ENCODE data around the gene DMD.

The DMD gene

GRCh38 chrX:31366041-31366440, 1845.3 kb downstream of the DMD start:
- no peak for DNase-seq (ENCODE audit: low read depth)
- no peak for TF ChIP-seq CTCF (IDR thresholded peaks at IDR 0.05; ENCODE audit: control insufficient read depth, insufficient read depth, low read depth, low read length, missing control alignments)

DNA sequence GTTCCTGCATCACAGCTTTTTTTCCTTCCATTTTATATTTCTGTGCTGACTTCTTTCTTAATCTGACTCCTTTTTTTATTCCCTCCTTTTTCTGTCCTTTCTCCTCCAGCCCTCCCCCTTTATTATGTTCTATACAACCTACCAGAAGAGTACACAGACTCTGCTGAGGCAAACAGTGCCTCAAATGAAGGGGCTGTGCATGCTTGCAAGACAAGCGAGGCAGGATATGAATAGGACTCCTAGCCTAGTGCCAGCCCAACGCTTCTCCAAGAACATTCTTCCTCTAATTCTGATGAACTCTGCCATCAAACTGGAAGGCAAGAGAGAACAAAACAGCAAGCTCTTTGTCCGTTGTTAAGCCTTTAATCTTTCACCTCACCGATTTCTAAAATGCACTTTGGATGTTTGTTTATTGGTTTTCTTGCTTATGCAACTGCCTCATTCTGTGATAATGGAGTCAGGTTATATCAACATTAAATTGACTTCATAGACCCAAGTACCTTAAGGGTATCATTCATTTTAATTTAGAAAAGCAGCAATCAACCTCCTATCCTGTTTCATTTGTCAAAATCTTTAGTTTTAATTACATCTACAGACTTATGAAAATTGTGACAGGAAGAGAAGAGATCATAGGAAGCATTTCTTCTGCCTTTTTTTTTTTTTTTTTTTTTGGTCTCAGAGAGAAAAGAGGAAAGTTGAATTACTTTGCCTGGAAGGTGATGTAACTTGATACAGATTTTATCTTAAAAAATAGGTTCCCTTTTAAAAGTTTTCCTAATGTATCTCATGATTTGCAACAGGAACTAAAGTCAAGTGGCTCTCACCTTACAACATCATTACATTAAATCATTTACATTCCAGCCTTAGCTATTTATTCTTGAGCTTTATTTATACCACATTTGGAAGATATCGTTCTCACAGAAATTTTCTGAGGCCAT, 1854.8 kb downstream of the DMD start:
- no peak for TF ChIP-seq CTCF (IDR thresholded peaks at IDR 0.05; ENCODE audit: control insufficient read depth, insufficient read depth, low read depth, low read length, missing control alignments)
- no peak for DNase-seq (ENCODE audit: low read depth)
- H3K4me3 ChIP-seq (ENCODE audit: control insufficient read depth, low read depth, low read length) = no peak overlapping the region

More at GRCh38 chrX:31366041-31366440, 1845.3 kb downstream of the DMD start:
- no peak overlapping the region for H3K4me3 ChIP-seq (ENCODE audit: control insufficient read depth, low read depth, low read length)

- no peak for TF ChIP-seq CTCF (IDR thresholded peaks at IDR 0.05; ENCODE audit: control insufficient read depth, insufficient read depth, low read depth, low read length, missing control alignments)
- DNase-seq (ENCODE audit: low read depth) = no peak
- H3K4me3 ChIP-seq (ENCODE audit: control insufficient read depth, low read depth, low read length) = no peak overlapping the region
Measured at GRCh38 chrX:31355206-31355955, 1856.0 kb downstream of the DMD start.

DNA sequence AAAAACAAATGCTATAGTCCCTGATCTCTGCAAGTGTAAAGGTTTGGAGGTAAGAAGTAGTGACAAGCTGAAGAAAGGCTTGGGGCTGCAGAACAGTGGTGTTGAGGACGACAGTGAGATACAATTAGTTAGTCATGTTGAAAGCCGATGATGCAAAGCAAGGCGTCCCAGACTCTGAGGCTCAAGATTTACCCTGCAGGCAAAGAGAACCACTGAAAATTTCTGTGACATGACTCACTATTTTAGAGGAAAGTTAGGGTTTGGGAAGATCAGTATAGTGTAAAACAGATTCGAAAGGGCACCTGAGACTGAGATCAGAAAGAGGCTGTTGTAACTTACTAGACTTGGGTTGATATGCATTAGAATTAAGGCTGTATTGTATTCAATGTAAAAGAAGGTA, 1858.3 kb downstream of the DMD start:
- no peak for TF ChIP-seq CTCF (IDR thresholded peaks at IDR 0.05; ENCODE audit: control insufficient read depth, insufficient read depth, low read depth, low read length, missing control alignments)
- no peak overlapping the region for H3K4me3 ChIP-seq (ENCODE audit: control insufficient read depth, low read depth, low read length)
- peak; percentile 39 for DNase-seq (ENCODE audit: low read depth)

- TF ChIP-seq CTCF (IDR thresholded peaks at IDR 0.05; ENCODE audit: control insufficient read depth, insufficient read depth, low read depth, low read length, missing control alignments) = no peak
- no peak for DNase-seq (ENCODE audit: low read depth)
- no peak overlapping the region for H3K4me3 ChIP-seq (ENCODE audit: control insufficient read depth, low read depth, low read length)
Measured at GRCh38 chrX:31350808-31351074, 1860.6 kb downstream of the DMD start.

DNA sequence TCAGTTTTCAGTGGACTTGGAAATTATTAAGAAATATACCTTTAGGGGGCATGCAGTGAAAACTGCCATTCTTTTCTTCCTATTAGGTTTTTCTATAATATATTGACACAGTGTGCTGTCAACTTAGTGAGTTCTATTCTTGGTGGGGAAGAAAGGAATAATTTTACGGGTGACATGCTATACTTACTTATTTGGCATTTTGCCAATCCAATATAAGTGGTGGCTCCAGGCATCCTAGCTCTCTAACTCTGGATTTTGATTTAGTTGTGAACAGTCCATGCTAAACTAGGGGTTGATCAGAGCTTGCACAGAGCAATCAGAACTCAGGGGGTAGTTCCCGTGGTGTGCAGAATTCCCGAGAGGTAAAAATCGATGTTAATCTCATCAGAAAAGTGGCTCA, 1861.8 kb downstream of the DMD start:
- TF ChIP-seq CTCF (IDR thresholded peaks at IDR 0.05; ENCODE audit: control insufficient read depth, insufficient read depth, low read depth, low read length, missing control alignments) = no peak
- DNase-seq (ENCODE audit: low read depth) = no peak

More for the DNA sequence above, 1861.8 kb downstream of the DMD start:
- H3K4me3 ChIP-seq (ENCODE audit: control insufficient read depth, low read depth, low read length) = no peak overlapping the region
